Smooth muscle cell (in vitro differentiated cells): ENCODE data around the gene TRAPPC1. TPM values are rescaled to one million over a fixed set of nuclear protein-coding genes. Genes with fewer than 3 reads are reported as not detected.

Experiments used
- DNase-seq: peaks from one replicate; lab custom pipeline; 2025; ENCODE audit not compliant: unreplicated experiment; lab: John Stamatoyannopoulos, UW
- H2AFZ ChIP-seq: fragments of 200-600 bp; sonication (generic); 2 replicates; pipeline ENCODE4 v1.6.0; 2016; ENCODE audit warnings: antibody characterized with exemption, low read depth, mild to moderate bottlenecking
- H3F3A ChIP-seq: fragments of 200-600 bp; sonication (generic); 2 replicates; pipeline ENCODE4 v1.6.0; 2017; ENCODE audit warnings: antibody characterized with exemption, low read depth
- H3K27ac ChIP-seq: fragments of 200-600 bp; sonication (generic); 2 replicates; pipeline ENCODE4 v1.5.1; 2016; ENCODE audit warnings: low read depth, mild to moderate bottlenecking
- H3K27me3 ChIP-seq: fragments of 200-600 bp; sonication (generic); 2 replicates; pipeline ENCODE4 v1.6.1; 2016; ENCODE audit warnings: low read depth, mild to moderate bottlenecking
- H3K36me3 ChIP-seq: fragments of 200-600 bp; sonication (generic); 2 replicates; pipeline ENCODE4 v1.5.1; 2016; ENCODE audit warnings: low read depth
- H3K4me1 ChIP-seq: fragments of 200-600 bp; sonication (generic); 2 replicates; pipeline ENCODE4 v1.5.1; 2016; ENCODE audit warnings: low read depth
- H3K4me2 ChIP-seq: fragments of 200-600 bp; sonication (generic); 2 replicates; pipeline ENCODE4 v1.6.0; 2016; ENCODE audit warnings: mild to moderate bottlenecking
- H3K4me3 ChIP-seq: fragments of 200-600 bp; sonication (generic); 2 replicates; pipeline ENCODE4 v1.5.1; 2016; ENCODE audit warnings: mild to moderate bottlenecking
- H3K79me2 ChIP-seq: fragments of 200-600 bp; sonication (generic); 2 replicates; pipeline ENCODE4 v1.6.0; 2016; ENCODE audit warnings: low read depth, mild to moderate bottlenecking
- H3K9ac ChIP-seq: fragments of 200-600 bp; sonication (generic); 2 replicates; pipeline ENCODE4 v1.6.0; 2016; ENCODE audit warnings: low read depth
- H3K9me3 ChIP-seq: fragments of 200-600 bp; sonication (generic); replicated peaks from 2 replicates; pipeline ENCODE4 v1.5.1; 2016; ENCODE audit warnings: low read depth
- H4K20me1 ChIP-seq: fragments of 200-600 bp; sonication (generic); 2 replicates; pipeline ENCODE4 v1.6.0; 2016; ENCODE audit warnings: low read depth
- WGBS: methylation state at CpG from one replicate; pipeline ENCODE4 v1.1.7; 2016; ENCODE audit warnings: low lambda C conversion rate; 5-methylcytosine and 5-hydroxymethylcytosine counted together
- polyA plus RNA-seq: library from polyadenylated mRNA; unstranded; fragments of >200 nt; fragmentation: Nextera tagmentation; extraction: Ambion mirVana; gene quantifications from 2 replicates; pipeline ENCODE4 v1.2.1, GENCODE V29; 2016
- total RNA-seq: library from RNA; depleted of rRNA; stranded (reverse); fragments of >200 nt; gene quantifications from 2 replicates; pipeline ENCODE4 v1.2.3, GENCODE V29; 2014
- TF ChIP-seq, protein P1 (sequence below): fragments of 200-600 bp; sonication (generic); IDR thresholded peaks from 2 replicates; pipeline ENCODE4 v1.5.1; 2017; ENCODE audit warnings: borderline replicate concordance, mild to moderate bottlenecking, antibody characterized with exemption; ENCODE audit not compliant: insufficient read depth, poor library complexity, severe bottlenecking

The TRAPPC1 gene
- total and polyA plus RNA-seq, 2 experiments from 2014 or later, result 56.2 to 392 TPM

- DNase-seq, result no peak
- no peaks in the 10 kb centered on the region for H4K20me1 ChIP-seq
- H3K27ac ChIP-seq, result no peak overlapping the region
- TF ChIP-seq, protein P1, sequence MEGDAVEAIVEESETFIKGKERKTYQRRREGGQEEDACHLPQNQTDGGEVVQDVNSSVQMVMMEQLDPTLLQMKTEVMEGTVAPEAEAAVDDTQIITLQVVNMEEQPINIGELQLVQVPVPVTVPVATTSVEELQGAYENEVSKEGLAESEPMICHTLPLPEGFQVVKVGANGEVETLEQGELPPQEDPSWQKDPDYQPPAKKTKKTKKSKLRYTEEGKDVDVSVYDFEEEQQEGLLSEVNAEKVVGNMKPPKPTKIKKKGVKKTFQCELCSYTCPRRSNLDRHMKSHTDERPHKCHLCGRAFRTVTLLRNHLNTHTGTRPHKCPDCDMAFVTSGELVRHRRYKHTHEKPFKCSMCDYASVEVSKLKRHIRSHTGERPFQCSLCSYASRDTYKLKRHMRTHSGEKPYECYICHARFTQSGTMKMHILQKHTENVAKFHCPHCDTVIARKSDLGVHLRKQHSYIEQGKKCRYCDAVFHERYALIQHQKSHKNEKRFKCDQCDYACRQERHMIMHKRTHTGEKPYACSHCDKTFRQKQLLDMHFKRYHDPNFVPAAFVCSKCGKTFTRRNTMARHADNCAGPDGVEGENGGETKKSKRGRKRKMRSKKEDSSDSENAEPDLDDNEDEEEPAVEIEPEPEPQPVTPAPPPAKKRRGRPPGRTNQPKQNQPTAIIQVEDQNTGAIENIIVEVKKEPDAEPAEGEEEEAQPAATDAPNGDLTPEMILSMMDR, result no peak
- peaks cover 11% of the 10 kb centered on the region for H3K79me2 ChIP-seq
- WGBS, result no CpG with 5 or more reads among the region's 100 CpGs
- H3K27me3 ChIP-seq, result no peaks in the 10 kb centered on the region
- H3K4me2 ChIP-seq, result peak overlapping the region; percentile 100
- peak overlapping the region; percentile 87 for H3K4me3 ChIP-seq
- H3K9me3 ChIP-seq, result no peaks in the 10 kb centered on the region
- peaks cover 48% of the 10 kb centered on the region for H3K4me1 ChIP-seq
- peaks cover 17% of the 10 kb centered on the region for H3F3A ChIP-seq
- no peaks in the 10 kb centered on the region for H3K36me3 ChIP-seq
- peak overlapping the region; percentile 65 for H3K9ac ChIP-seq
- H2AFZ ChIP-seq, result no peak overlapping the region
Measured at GRCh38 chr17:7884581-7885366, 47.0 kb downstream of the TRAPPC1 start.

GRCh38 chr17:7883781-7884386 lies 47.9 kb downstream of the TRAPPC1 start:
- Histone ChIP-seq H3K4me3 (peak overlapping the region; percentile 87), H3K9me3 (no peaks in the 10 kb centered on the region), H3K4me2 (peak overlapping the region; percentile 82), H3K9ac (peak overlapping the region; percentile 31), H3K27me3 (no peaks in the 10 kb centered on the region), H3F3A (peaks cover 15% of the 10 kb centered on the region), H4K20me1 (no peaks in the 10 kb centered on the region), H3K79me2 (peaks cover 11% of the 10 kb centered on the region), H3K36me3 (peaks cover 5% of the 10 kb centered on the region), H2AFZ (no peak overlapping the region), H3K4me1 (peaks cover 39% of the 10 kb centered on the region), H3K27ac (peak overlapping the region; percentile 17)
- 30% methylated on average over 3 of the region's 3 CpGs for WGBS
- no peak for DNase-seq
- TF ChIP-seq, protein P1, result no peak

GRCh38 chr17:7882629-7883028 lies 49.1 kb downstream of the TRAPPC1 start:
- Histone ChIP-seq H3K4me1 (peaks cover 27% of the 10 kb centered on the region), H3K36me3 (peaks cover 5% of the 10 kb centered on the region), H4K20me1 (no peaks in the 10 kb centered on the region), H3K4me3 (peak overlapping the region; percentile 87), H3K27me3 (no peaks in the 10 kb centered on the region), H3K27ac (no peak overlapping the region), H3F3A (peaks cover 7% of the 10 kb centered on the region), H3K79me2 (peaks cover 13% of the 10 kb centered on the region), H3K9me3 (no peaks in the 10 kb centered on the region), H3K4me2 (no peak overlapping the region), H3K9ac (no peak overlapping the region), H2AFZ (no peak overlapping the region)
- no peak for DNase-seq
- TF ChIP-seq, protein P1, result no peak
- 87% methylated on average over 3 of the region's 3 CpGs for WGBS
